Cerebellar nuclear complex (tissue), 1 donor: ENCODE data around the gene ETS1.

ENCODE experiments used
- DNase-seq, 2 experiments: peaks; one replicate each; lab custom pipeline; 2025; lab: John Stamatoyannopoulos, UW

Gene ETS1

GRCh38 chr11:128535468-128536457, 51.6 kb downstream of the ETS1 start:
- DNase-seq, result no peak

- no peak for DNase-seq
Observed at GRCh38 chr11:128533472-128533871, 53.9 kb downstream of the ETS1 start.

GRCh38 chr11:128532572-128533091, 54.7 kb downstream of the ETS1 start:
- DNase-seq, result no peak

GRCh38 chr11:128532016-128532571, 55.3 kb downstream of the ETS1 start:
- DNase-seq, result no peak

- no peak for DNase-seq
Observed at GRCh38 chr11:128531588-128531987, 55.8 kb downstream of the ETS1 start.

- DNase-seq, result no peak
Observed at GRCh38 chr11:128530118-128531074, 57.0 kb downstream of the ETS1 start.

GRCh38 chr11:128528294-128528693, 59.1 kb downstream of the ETS1 start:
- DNase-seq, result no peak

- DNase-seq, result no peak
Observed at GRCh38 chr11:128527046-128527445, 60.3 kb downstream of the ETS1 start.

- no peak for DNase-seq
Observed at GRCh38 chr11:128525411-128526243, 61.7 kb downstream of the ETS1 start.

- DNase-seq, result no peak
Observed at GRCh38 chr11:128524172-128524571, 63.2 kb downstream of the ETS1 start.

- no peak for DNase-seq
Observed at GRCh38 chr11:128523641-128524040, 63.7 kb downstream of the ETS1 start.

- no peak for DNase-seq
Observed at GRCh38 chr11:128522943-128523518, 64.3 kb downstream of the ETS1 start.

- DNase-seq, result no peak
Observed at GRCh38 chr11:128522055-128522942, 65.1 kb downstream of the ETS1 start.

GRCh38 chr11:128521682-128522054, 65.7 kb downstream of the ETS1 start:
- no peak for DNase-seq

- no peak for DNase-seq
Observed at GRCh38 chr11:128520888-128521681, 66.3 kb downstream of the ETS1 start.

- no peak for DNase-seq
Observed at GRCh38 chr11:128520206-128520887, 67.0 kb downstream of the ETS1 start.

- DNase-seq, result no peak
Observed at GRCh38 chr11:128519338-128519737, 68.0 kb downstream of the ETS1 start.

GRCh38 chr11:128518493-128519207, 68.7 kb downstream of the ETS1 start:
- DNase-seq, result no peak
